Thoracic aorta (tissue), 2 donors: Measurements from ENCODE around the gene SORCS1. TPM values are rescaled to one million over a fixed set of nuclear protein-coding genes. Genes with fewer than 3 reads are reported as not detected.

ENCODE experiments used
- ATAC-seq: fragments of 150-250 bp; one replicate; pipeline ENCODE4 v1.8.0; 2017; ENCODE audit warnings: low read depth; ENCODE audit not compliant: insufficient number of reproducible peaks, low FRiP score
- DNase-seq: peaks from one replicate; pipeline ENCODE4 v3.0.0-alpha.2; 2020; ENCODE audit warnings: low spot score
- H3K27ac ChIP-seq, 2 donors: fragments of 200-600 bp; sonication (generic); 1 replicate in 1 of 2; 2 replicates in 1 of 2; pipeline ENCODE4 v1.5.1; 2016; ENCODE audit warnings: mild to moderate bottlenecking in 2 of 2, moderate library complexity in 2 of 2
- H3K27me3 ChIP-seq: fragments of 200-600 bp; sonication (generic); replicated peaks from 2 replicates; pipeline ENCODE4 v1.6.0; 2016; ENCODE audit warnings: mild to moderate bottlenecking; ENCODE audit not compliant: insufficient read depth
- H3K36me3 ChIP-seq: fragments of 200-600 bp; sonication (generic); one replicate; pipeline ENCODE4 v1.5.1; 2016
- H3K4me1 ChIP-seq, 2 donors: fragments of 200-600 bp; sonication (generic); 1 replicate in 1 of 2; 2 replicates in 1 of 2; pipeline versions ENCODE4 v1.5.1 to v1.6.0; 2016; ENCODE audit warnings: low read depth in 2 of 2, mild to moderate bottlenecking in 1 of 2; ENCODE audit not compliant: control insufficient read depth in 1 of 2
- H3K4me3 ChIP-seq: fragments of 200-600 bp; sonication (generic); 2 replicates; pipeline ENCODE4 v1.5.1; 2016; ENCODE audit warnings: mild to moderate bottlenecking
- H3K9me3 ChIP-seq: fragments of 200-600 bp; sonication (generic); 2 replicates; pipeline ENCODE4 v1.5.1; 2016
- total RNA-seq, 2 donors: library from RNA; depleted of rRNA; stranded (reverse); fragments of >200 nt; gene quantifications; one replicate each; pipeline versions ENCODE4 v1.1.0 to v1.2.3, GENCODE V29; 2016
- TF ChIP-seq, protein P1 (sequence below): fragments of 200-600 bp; sonication (generic); IDR thresholded peaks from one replicate; pipeline ENCODE4 v1.5.1; 2019; ENCODE audit warnings: antibody characterized with exemption

SORCS1 gene
- total RNA-seq, 2 donors from 2014 or later, result 0.27 to 1.1 TPM

DNA sequence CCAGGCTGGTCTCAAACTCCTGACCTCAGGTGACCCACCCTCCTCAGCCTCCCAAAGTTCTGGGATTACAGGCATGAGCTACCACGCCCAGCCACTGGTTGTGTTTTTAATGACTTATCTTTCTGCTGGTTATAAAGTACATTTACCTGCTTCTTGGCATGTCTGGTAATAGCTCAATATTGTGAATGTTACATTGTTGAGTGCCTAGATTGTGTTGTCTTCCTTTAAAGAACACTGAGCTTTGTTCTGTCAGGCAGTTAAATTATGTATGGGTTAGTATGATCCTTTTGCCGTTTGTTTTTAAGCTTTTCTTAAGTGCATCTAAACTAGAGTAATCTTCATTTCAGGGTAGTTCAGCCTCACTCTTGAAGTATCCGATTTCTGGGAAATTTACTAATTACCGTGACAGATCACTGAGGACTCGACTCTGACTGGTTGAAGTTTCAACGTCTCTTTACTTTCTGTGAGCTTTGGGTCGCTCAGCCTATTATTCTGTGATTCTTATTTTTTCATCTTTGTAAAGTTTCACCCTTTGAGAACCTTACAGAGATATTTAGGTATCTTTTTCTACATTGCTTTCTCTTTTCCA lies 617.4 kb downstream of the SORCS1 start:
- Histone ChIP-seq H3K27me3 (no peaks in the 10 kb centered on the region), H3K4me3 (no peak overlapping the region), H3K36me3 (no peaks in the 10 kb centered on the region), H3K27ac (no peak overlapping the region), H3K4me1 (no peaks in the 10 kb centered on the region), H3K9me3 (no peaks in the 10 kb centered on the region)
- TF ChIP-seq, protein P1, sequence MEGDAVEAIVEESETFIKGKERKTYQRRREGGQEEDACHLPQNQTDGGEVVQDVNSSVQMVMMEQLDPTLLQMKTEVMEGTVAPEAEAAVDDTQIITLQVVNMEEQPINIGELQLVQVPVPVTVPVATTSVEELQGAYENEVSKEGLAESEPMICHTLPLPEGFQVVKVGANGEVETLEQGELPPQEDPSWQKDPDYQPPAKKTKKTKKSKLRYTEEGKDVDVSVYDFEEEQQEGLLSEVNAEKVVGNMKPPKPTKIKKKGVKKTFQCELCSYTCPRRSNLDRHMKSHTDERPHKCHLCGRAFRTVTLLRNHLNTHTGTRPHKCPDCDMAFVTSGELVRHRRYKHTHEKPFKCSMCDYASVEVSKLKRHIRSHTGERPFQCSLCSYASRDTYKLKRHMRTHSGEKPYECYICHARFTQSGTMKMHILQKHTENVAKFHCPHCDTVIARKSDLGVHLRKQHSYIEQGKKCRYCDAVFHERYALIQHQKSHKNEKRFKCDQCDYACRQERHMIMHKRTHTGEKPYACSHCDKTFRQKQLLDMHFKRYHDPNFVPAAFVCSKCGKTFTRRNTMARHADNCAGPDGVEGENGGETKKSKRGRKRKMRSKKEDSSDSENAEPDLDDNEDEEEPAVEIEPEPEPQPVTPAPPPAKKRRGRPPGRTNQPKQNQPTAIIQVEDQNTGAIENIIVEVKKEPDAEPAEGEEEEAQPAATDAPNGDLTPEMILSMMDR, result no peak
- no peak for DNase-seq
- no peak for ATAC-seq

DNA sequence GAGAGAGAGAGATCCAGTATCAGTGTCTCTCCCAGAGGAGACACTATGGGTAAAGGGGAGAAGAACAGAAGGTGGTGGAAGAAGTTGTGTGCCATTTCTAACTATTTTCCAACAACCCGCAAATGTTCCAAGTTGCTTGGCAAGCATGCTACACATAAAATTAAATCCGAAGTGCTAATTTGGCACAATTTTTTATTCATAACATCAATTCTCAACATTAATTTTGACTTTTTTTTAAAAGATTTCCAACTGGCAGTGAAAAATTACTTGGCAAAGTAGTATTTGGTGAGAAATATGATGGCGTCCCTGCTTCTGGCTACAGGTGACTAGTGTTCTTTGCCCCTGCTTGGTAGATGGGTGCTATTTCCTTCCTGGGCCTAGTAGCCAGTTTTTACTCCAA lies 622.0 kb downstream of the SORCS1 start:
- Histone ChIP-seq H3K27ac (no peak overlapping the region), H3K4me3 (no peak overlapping the region), H3K27me3 (no peaks in the 10 kb centered on the region), H3K9me3 (no peaks in the 10 kb centered on the region), H3K36me3 (no peaks in the 10 kb centered on the region), H3K4me1 (no peaks in the 10 kb centered on the region)
- DNase-seq (no peak), ATAC-seq (no peak)
- TF ChIP-seq, protein P1, result no peak

DNA sequence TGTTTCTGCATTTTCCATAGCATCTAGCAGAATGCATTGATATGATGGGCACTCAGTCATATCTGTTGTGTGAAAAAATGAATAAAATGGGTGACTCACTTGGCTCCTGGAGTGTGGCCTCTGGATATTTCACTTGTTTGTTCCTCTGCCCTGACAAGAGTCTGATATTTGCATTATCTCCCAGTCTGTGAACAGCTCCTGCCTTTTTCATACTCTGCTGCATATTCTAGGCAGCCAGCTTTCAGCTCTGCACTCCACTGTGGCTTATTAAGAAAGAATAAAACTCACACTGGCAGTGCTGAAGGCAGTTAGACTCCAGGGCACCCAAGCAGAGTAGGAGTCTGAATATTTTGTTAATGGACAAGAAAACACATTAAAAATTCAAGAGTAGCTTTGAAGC lies 623.9 kb downstream of the SORCS1 start:
- no peaks in the 10 kb centered on the region for H3K9me3 ChIP-seq
- DNase-seq (no peak), ATAC-seq (no peak)
- H3K36me3 ChIP-seq, result no peaks in the 10 kb centered on the region
- no peaks in the 10 kb centered on the region for H3K4me1 ChIP-seq
- H3K4me3 ChIP-seq, result no peak overlapping the region
- H3K27ac ChIP-seq, result no peak overlapping the region
- no peaks in the 10 kb centered on the region for H3K27me3 ChIP-seq
- TF ChIP-seq, protein P1, result no peak

DNA sequence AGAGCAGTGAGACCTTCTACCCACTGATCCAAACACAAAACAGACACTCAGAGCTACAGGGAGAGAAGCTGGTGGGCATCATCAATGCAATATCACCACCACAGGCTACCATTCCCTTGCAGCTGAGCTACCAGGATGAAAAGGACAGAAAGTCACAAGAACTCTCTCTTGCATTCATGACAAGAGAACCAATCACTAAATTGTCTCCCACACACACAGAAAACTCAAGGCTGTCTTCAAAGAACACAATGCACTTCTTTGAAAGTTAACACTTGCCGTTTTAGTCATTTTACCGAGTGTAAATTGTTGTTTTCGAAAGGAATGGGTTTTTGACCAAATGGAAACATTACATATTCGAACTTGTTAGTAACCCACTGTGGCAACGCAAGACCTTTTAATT lies 626.6 kb downstream of the SORCS1 start:
- no peaks in the 10 kb centered on the region for H3K36me3 ChIP-seq
- DNase-seq (no peak), ATAC-seq (no peak)
- H3K9me3 ChIP-seq, result no peaks in the 10 kb centered on the region
- no peak overlapping the region for H3K27ac ChIP-seq
- no peaks in the 10 kb centered on the region for H3K27me3 ChIP-seq
- no peaks in the 10 kb centered on the region for H3K4me1 ChIP-seq
- TF ChIP-seq, protein P1, result no peak
- no peak overlapping the region for H3K4me3 ChIP-seq

DNA sequence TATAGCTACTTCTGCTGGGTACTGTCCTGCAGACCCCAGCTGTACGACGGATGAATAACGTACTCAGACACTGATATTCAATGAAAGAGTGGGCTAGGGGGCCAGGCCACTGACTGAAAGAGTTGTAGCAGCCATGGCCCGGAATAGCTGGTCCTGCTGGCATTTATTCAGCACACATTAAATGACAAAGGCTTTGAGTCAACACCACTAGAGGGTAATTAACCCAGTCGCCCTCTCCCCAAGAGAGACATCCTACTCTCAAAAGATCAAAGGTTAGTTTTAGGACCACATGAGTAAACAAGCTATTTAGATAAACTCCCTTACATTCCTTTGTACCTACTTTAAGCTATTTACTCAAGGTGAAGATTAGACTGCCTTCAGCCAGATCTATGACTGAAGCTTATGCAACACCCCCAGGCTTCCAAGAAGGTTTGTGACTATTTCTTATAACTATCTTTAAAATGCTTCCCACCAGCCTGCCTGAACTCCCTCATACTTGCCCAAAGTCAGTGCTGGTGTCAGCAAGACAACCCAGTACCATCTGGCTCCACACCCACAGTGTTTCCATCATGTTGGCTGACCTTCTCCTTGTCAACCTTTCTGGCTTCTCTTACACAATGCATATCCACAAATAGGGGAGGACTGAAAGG lies 629.1 kb downstream of the SORCS1 start:
- TF ChIP-seq, protein P1, result no peak

More for the DNA sequence above, 629.1 kb downstream of the SORCS1 start:
- H3K36me3 ChIP-seq, result no peaks in the 10 kb centered on the region
- no peaks in the 10 kb centered on the region for H3K4me1 ChIP-seq
- no peak for ATAC-seq
- H3K9me3 ChIP-seq, result no peaks in the 10 kb centered on the region
- H3K4me3 ChIP-seq, result no peak overlapping the region
- no peaks in the 10 kb centered on the region for H3K27me3 ChIP-seq
- no peak overlapping the region for H3K27ac ChIP-seq
- no peak for DNase-seq
